ENCODE results near the gene FBXW4.

The FBXW4 gene

DNA sequence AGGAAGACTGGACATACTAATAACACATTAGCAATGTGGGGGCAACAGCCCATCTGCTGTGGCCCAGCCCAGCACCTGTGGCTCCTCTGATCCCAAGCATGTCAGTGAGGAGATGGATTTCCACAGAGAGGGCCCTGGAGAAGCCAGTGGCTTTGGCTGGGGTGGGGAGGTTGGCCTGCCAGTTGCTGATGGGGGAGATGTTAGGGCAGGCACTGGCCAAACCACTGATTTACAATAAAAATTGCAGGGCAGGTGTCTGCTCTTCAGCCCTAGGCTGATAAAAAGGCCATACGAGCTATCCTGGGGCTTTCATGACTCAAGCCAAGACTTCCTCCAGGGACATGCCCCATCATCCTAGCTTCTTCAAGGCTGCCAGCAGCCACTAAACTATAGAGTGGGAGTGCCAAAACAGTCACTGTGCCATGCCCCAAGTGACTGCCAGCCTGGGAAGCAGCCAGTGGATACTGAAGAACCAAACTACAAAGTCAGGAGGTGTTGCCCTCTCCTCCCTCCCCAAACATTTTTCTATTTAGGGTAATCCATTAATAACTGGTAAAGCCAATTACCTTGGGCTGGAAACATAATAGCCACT is 69.1 kb downstream of the FBXW4 start:
- no peak overlapping the region for H3K4me3 ChIP-seq (ENCODE audit: low read depth, low read length)
- DNase-seq (ENCODE audit: low read depth): no peak

DNA sequence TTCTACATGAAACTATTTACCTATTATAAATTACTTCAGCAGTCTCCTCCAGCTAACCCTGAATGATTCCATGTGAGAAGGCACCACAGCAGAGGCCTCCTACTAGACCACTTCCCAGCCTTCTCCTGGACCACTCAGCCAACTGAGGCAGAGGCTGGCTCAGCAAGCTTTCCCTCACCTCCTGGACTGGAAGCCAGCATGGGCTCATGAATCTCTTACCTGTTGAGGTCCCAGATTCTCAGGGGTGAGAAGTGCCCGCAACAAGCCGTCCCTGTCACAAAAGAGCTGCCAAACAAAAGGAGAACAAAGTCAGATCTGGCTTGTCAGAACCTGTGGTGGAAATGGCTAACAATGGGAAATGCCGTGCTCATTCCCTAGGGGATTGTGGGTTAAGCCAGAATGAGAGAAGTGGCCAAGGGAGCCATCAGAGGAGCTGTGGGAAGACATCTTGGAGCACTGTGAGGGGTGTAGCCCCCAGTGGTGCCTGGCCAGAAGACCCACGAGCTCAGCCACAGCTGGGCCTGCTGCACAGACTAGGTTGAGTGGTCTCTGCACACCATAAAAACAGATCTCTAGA is 70.4 kb downstream of the FBXW4 start:
- no peak overlapping the region for H3K4me3 ChIP-seq (ENCODE audit: low read depth, low read length)
- no peak for DNase-seq (ENCODE audit: low read depth)

GRCh38 chr10:101623528-101623927 is 71.4 kb downstream of the FBXW4 start:
- no peak for DNase-seq (ENCODE audit: low read depth)

DNA sequence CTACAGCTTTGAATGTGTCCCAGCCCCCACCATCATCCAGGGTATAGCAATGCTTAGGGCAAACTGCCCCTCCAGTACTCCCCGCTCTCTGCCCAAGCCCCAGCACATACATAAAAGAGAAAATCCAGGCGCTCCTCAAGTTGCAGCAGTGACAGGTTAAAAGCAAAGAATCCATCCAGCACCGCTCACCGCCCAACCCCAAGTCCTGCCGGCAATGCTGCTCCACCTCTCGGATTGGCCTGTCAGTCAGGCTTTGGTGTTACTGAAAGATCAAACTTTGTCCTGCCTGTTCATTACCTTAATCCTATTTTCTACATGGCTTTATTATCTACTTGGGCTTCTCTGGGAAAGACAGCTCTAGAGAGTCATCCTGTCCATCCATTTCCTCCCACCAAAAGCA is 75.0 kb downstream of the FBXW4 start:
- no peak for DNase-seq (ENCODE audit: low read depth)
- H3K4me3 ChIP-seq (ENCODE audit: low read depth, low read length): no peak overlapping the region

More at GRCh38 chr10:101623528-101623927, 71.4 kb downstream of the FBXW4 start:
- H3K4me3 ChIP-seq (ENCODE audit: low read depth, low read length): no peak overlapping the region

- no peak overlapping the region for H3K4me3 ChIP-seq (ENCODE audit: low read depth, low read length)
- DNase-seq (ENCODE audit: low read depth): no peak
These were observed 76.1 kb downstream of the FBXW4 start for GRCh38 chr10:101618871-101619270.

GRCh38 chr10:101617824-101618568 is 77.0 kb downstream of the FBXW4 start:
- H3K4me3 ChIP-seq (ENCODE audit: low read depth, low read length): no peak overlapping the region
- DNase-seq (ENCODE audit: low read depth): no peak

DNA sequence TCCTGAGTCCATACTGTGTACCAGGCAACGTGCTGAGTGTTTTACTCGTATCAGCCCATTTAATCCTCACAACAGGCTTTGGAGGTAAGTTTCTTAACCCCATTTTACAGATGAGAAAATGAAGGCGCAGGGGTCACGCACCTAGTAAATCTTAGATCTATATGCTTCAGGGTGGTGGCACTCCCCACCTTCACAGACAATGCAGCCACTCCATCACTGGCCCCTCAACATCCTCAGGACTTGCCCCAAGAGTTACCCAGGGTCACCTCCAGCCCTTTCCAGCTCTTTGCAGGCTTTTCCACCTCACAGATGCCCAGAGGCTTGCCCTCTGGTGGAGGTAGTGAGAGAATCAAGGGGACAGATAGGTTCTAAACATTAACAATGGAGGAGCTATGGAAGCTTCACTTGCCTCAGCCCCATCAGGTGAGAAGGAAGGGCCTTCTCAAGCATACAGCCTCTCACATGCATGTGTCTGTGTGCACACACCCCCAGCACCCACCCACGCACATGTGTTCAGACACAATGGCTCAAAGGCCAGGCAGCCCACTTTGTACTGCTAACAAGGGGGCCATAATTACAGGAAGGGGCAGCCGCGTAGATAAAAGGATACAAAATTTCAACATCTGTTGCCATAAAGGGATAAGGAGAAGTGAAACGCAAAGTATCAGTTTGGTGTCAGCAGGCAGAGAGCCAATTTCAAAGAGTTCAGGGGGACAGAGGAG is 77.7 kb downstream of the FBXW4 start:
- H3K4me3 ChIP-seq (ENCODE audit: low read depth, low read length): no peak overlapping the region
- DNase-seq (ENCODE audit: low read depth): no peak

DNA sequence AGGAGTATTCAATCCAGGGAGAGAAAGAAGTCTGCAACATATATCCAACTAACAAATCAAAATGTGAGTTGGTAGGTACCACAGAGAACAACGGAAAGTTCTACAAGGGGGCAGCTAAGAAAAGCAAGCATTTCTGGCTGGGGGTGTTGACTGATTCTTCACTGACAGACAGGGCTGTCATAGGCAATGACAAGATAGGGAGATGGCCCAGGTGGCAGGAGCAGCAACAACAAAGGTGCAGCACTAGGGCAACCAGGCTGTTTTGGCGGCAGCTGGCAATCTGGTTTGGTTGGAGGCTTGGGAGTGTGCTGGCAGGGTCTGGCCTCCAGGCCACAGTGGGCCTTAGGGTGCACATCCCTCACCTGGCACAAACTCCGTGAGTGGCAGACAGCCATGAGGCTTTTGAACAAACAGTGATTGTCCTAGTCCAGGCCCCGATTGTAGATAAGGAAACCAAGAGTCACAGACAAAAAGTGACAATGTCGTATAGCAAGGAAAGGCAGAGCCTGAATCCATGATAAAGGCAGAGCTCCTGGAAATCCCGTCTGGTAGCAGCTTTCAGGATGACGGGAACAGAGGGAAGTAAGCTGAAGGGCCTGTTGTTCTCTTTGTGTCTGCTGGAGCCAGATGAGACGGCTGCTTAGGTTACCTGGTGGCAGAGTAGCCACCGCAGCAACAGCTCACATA is 78.4 kb downstream of the FBXW4 start:
- DNase-seq (ENCODE audit: low read depth): no peak
- H3K4me3 ChIP-seq (ENCODE audit: low read depth, low read length): no peak overlapping the region

- DNase-seq (ENCODE audit: low read depth): no peak
- H3K4me3 ChIP-seq (ENCODE audit: low read depth, low read length): no peak overlapping the region
These were observed 79.3 kb downstream of the FBXW4 start for GRCh38 chr10:101615525-101616116.

GRCh38 chr10:101614663-101615524 is 80.1 kb downstream of the FBXW4 start:
- DNase-seq (ENCODE audit: low read depth): no peak
- no peak overlapping the region for H3K4me3 ChIP-seq (ENCODE audit: low read depth, low read length)

DNA sequence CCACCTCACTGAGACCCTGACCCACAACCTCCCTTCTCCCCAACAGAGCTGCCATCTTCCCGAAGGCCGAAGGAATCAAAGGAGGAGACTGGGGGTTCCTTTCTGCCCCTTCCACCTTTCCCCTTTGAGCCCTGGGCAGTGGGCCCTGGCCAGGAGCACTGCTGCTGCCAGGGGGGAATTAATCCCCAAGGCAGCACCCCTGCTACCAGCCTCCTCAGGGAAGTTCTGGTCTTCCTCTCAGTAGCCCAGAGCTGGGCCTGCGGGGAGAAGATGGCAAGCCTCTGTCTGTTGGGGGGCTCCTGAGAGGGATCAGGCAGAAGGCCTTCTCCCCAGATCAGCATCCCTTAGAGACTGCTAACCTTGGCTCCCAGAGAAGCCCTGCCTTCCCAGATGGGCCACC is 81.3 kb downstream of the FBXW4 start:
- no peak for DNase-seq (ENCODE audit: low read depth)

DNA sequence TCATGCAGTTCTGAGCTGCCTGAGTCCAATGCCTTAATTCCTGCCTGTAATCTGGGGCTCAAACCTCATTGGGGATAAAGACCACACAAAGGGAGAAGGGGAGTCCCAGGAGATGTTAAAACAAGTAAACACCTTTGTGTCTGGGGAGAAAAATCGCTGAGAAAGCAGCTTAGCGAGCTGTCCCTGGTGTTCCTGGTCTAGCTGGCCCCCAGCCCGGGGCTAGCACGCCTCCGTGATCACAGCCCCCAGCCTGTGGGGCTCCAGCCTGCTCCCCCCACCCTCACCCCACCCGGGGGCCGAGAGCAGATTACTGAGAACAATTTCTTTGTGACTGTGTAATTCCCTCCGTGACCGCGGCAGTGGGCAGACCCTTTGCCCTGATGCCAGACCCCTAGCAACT is 82.1 kb downstream of the FBXW4 start:
- DNase-seq (ENCODE audit: low read depth): no peak
- no peak overlapping the region for H3K4me3 ChIP-seq (ENCODE audit: low read depth, low read length)

More for the DNA sequence above, 81.3 kb downstream of the FBXW4 start:
- H3K4me3 ChIP-seq (ENCODE audit: low read depth, low read length): no peak overlapping the region

DNA sequence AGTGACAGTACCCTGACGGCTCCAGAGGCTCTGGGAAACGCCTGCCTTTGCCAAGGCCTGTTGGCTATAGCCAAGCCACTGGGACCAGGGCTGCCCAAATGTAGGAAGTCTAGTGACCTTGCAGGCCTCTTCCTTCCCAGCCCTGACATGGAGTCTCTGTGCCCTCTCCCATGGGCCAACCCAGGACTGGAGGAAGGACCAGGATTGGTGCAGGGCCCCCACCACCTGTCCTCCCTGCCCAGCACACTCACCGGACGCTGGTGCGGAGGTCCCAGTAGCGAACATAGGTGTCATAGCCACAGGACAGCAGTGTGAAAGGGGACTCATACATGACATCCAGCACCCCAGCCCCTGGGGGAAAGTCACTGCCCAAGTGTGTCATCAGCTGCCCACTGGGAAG is 82.9 kb downstream of the FBXW4 start:
- H3K4me3 ChIP-seq (ENCODE audit: low read depth, low read length): no peak overlapping the region
- DNase-seq (ENCODE audit: low read depth): no peak

DNA sequence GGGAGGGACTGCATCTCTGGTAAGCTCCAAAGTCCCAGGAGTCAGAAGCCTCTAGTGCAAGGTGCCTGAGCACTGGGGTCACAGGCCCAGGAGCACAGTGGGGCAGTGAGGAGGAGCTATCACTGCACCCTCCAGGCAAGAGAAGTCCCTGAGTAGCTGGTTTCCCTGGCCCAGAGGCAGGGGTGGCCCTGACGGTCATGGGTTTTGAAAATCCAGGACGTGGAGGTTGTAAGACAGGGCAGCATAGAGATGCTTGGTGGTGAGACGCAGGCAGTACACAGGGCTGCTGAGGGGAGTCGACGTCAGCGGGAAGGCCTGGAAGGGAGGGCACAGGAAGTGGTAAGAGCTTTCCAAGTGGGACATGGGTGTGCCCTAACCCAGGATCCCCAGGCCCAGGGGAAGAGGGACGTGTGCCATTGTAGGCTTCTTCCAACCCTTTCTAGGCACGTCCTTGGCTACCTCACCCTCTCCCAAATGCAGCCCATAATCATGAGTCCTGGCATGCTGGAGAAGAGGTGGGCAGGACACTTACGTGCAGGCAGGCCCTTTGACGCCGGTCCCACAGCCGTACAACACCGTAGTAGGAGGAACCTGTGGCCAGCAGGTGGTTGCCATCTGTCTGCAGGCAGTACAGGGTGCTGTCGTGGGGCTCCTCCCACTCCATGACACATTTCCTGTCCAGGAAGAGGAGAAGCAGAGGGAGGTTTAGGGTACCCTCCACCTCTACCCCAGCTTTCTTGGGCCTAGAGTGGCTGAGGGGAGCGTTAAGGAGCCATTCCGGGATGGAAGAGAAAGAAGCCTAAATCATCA is 83.7 kb downstream of the FBXW4 start:
- DNase-seq (ENCODE audit: low read depth): no peak
- H3K4me3 ChIP-seq (ENCODE audit: low read depth, low read length): no peak overlapping the region

- no peak overlapping the region for H3K4me3 ChIP-seq (ENCODE audit: low read depth, low read length)
- no peak for DNase-seq (ENCODE audit: low read depth)
These were observed 85.5 kb downstream of the FBXW4 start for GRCh38 chr10:101609481-101609880.

- H3K4me3 ChIP-seq (ENCODE audit: low read depth, low read length): no peak overlapping the region
- no peak for DNase-seq (ENCODE audit: low read depth)
These were observed 87.8 kb downstream of the FBXW4 start for GRCh38 chr10:101607124-101607523.

DNA sequence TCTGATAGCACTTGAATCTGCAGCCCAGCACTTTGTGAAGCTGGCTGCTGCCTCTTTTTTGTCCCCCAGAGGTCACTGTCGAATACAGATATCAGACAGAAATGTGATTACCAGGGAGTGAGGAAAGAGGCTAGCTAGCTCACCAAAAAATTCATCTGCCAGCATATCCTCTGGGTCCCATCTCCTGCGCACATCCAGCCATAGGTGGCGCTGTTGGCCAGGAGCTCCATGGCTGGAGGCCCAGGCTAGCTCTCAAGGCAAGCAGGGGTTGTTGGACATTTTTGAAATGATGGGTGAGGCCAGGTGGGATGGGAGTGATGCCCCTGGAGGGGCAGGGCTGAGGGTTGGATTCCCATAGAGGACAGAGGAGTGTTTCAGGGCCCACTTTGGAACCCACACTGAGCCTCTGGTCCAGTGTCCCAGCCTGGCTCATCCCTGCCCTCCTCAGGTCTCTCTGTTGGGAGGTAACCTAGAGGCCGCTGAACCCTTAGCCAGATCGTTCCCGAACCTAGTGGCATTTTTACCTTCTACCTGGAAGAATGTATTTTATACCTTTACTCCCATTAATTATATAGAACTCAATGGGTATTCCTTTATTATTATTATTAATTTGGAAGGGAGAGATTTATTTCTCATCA is 92.1 kb downstream of the FBXW4 start:
- no peak for DNase-seq (ENCODE audit: low read depth)
- no peak overlapping the region for H3K4me3 ChIP-seq (ENCODE audit: low read depth, low read length)
